ENCODE results near the gene PRMT2.

The PRMT2 gene

DNA sequence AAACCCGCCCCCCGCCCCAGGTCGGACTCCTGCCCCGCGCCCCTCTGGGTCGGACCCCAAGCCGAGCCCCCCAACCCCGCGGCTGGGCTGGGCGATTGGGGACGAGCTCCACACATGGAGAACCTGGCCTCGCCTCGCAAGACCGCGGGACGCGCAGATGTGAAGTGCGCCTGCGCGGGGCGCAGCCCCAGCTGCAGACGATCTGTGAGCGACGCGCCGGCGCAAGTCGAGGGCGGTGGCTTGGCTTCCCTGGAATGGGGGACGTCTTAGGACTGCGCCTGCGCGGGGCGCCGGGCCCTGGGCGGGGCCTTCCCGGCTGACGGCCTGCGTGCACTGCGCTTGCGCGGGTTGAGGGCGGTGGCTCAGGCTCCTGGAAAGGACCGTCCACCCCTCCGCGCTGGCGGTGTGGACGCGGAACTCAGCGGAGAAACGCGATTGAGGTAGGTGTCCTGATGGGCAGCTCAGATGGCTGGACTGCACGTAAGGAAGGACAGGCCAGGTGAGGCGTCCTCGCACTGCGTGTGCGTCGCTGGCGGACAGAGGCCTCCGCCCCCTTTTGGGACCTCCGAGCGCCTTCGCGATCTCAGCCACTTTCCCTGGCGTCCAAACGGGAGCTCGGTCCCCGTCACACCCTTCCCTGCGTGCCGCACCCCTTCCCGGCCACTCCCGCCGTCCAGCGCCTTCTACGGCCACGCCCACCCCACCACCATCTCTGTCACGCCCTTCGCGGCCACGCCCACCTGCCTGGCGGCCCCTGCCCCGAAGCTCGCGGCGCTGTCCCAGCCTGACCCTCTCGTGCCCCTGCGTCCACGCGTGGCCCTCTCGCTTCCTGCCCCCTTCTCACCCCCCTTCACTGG is at the start of gene PRMT2:
Gene PRMT2, plus strand, starts transcription at position 351 of the 857 bp plus-strand sequence. CDS start 1,278 bp downstream, outside the sequence.
- DNase-seq (ENCODE audit: low read depth in 2 of 2), result peak; percentile 93 to 95

DNA sequence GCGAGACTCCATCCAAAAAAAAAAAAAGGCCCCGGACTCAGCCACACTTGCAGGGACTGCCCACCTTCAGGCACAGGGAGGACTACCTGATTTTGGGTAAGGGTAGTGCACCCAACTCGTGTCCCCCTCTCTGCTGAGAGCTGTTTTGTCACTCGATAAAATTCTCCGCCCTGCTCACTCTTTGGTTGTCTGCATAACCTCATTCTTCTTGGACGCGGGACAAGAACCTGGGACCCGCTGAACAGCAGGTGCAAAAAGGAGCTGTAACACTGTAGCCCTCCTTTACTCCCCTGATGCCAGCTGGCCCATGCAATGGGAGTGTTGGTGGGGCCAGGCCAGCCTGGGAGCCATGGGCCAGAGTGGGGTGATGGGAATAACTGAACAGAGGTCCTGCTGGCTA is 41.2 kb upstream of the PRMT2 start:
- DNase-seq (ENCODE audit: low read depth in 2 of 2), result no peak

DNA sequence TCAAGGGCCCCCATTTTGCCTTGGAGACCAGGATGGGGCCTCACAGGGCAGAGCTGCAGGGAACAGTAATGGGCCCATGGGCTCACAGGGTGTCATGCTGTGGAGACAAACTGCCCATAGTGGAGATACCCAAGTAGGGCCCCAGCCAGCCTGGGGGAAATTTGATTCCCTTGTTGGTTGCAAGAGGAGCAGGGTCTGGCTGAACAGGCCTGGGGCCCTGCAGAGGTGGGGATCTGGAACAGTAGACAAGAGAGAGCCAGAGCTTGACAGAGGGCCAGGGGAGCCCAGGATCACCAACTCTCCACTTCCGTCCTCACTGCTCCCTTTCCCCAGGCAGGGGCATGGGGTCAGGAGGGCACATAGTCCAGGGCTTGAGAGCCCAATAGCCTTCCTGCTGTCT is 39.3 kb upstream of the PRMT2 start:
- DNase-seq (ENCODE audit: low read depth in 2 of 2), result no peak

DNA sequence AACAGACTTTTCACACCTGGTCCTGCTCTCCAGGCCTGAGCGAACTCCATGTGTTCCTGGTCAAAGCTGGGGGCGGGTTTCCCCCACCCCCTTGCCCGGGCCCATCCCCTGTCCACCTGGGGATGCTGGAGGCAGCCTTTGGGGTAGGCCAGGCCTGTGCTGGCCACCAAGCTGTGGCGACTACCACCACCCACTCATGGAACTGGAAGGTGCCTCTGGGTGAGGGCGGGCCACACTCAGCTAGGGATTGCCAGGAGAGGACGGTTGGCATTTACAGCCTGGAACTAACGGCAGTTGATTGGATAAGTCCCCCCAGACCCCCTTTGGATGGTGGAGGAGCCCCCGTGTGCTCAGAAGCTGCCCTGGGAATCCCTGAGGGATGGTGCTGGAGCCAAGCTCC is 38.4 kb upstream of the PRMT2 start:
- no peak for DNase-seq (ENCODE audit: low read depth in 2 of 2)

DNA sequence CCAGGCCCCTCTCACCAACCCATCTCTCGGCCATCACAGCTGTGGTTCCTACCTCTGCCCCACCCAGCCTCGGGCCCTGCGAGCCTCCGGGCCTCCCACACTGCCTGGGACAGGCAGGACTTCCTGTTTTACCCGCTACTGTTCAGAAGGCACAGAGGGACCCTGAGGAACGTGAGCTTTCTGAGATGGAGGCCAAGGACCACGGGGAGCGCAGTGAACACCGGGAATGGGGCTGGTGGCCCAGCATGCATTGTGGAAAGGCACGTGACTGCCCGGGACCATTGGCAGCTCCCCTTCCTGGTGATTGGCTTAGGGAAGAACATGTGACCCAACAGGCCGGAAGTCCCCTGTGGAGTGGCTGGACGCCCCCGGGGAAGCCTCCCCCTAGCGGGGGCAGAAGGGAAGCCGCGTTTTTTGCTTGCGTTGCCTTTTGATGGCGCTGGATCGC is 37.6 kb upstream of the PRMT2 start:
- no peak for DNase-seq (ENCODE audit: low read depth in 2 of 2)

DNA sequence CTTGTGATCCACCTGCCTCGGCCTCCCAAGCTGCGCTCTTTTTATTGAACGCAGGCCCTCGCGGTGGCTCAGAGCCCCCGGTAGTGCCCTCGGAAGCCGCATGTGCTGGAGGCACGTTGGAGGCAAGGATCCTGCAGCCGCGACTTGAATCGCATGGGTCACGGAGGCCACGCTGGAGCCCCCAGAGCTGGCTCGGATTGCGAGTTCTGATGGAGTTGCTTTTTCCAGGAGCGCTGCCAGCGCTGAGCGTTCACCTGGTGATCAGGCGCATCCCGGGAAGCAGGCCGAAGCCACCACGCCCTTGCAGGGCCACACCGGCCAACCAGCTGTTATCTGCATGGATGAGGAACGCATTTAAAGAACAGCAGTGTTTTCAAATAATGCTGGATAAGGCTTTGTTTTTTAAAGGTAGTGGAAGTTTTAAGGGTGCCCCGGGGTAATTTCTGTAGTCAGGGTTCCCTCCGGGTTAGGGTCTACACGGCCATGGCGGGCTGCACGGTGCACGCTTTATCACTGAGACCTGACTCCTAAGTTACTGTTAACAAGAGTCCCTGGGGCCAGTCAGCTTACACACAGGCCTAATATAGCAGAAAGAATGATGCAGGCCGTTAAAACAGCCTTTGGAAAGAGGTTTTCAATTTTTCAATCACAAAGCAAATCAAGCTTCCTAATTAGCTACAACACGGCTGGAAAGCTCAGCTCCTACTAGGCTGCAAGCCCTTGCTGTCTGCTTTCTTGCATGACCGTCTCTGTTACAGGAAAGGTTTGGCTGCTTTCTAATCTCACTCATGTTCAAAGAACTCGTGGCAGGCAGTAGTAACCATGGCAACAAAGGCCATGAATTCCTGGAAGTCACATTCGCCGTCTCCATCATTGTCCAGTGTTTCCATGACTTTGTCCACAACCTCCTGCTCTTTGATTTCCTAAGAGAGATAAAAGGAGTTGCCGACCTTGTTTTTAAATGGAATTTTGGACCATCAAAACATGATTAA is 36.6 kb upstream of the PRMT2 start:
- DNase-seq (ENCODE audit: low read depth in 2 of 2), result no peak

DNA sequence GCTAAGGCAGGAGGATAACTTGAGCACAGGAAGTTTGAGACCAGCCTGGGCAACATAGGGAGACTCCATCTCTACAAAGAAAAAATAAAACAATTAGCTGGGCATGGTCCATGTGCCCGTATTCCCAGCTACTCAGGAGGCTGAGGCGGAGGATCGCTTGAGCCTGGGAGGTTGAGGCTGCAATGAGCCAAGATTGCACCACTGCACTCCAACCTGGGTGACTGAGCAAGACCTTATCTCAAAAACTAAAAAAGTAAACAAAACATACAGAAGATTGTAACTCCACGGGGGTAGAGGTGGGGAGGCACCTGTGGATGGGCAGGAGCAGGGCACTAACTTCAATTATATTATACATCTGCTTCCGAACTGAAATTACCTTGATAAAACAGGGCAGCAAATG is 35.2 kb upstream of the PRMT2 start:
- DNase-seq (ENCODE audit: low read depth in 2 of 2), result no peak

DNA sequence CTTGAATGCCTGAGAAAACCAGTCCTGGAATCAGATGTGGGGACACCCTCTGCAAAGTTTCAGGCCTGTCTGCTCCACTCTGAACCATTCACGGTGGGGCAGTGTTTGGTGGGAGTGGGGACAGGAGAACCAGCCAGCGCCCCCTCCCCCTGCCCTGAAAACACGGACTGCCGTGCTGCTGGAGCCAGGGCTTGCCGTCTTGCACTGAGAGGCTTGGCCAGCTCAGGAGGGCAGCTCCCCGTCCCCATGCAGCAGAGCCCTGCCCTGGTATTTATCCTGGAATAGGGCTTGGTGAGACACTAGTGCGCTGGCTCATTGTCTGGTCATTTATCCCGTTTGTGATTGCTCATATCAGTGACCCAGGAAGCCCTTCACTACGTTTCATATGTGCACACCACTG is 34.5 kb upstream of the PRMT2 start:
- DNase-seq (ENCODE audit: low read depth in 2 of 2), result no peak

DNA sequence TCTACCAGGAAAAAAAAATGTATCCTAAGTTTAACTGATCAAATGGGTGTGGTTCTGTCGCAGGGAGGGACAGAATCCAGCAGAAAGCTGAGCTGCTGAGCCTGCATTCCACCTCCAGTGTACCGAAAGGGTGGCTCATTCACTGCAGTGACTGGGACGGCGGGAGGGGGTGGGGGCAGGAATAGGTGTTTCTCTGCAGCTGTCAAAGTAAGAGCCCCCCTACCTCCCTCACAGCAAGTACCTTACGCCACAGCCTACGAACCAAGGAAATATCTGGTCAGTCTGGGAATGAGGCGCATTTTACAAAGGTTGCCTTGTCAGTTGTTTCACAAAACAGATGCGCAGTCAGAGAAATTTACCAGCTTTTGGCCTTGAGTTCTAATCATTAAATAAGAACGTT is 32.2 kb upstream of the PRMT2 start:
- no peak for DNase-seq (ENCODE audit: low read depth in 2 of 2)

DNA sequence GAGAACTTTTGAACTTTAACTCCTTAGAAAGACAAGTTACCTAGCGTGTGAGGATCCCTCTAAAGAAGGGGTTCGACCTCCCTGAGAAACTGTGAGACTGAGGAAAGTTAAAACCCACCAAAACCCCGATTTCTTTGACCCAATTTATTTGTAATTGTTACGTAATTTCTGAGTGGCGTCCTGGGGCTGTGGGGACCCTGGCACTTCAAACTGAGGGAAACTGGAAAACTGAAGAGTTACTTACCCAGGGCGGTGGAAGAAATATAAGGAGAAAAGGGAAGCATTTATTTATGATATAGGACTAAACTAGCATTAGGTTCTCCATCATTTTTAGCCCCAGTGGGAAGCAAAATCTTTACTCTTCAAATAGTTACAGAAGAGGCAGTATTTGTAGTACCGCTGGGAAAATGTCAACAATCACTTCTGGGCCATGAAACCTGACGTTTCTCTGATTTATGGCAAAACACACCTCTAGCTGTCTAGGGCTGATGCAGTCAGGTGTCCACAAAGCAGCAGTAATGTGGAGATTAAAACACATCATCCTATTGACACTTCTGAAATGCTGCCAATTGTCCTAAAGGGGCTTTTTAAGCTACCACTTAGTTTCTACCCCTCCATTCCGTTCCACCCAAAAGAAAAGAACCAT is 31.0 kb upstream of the PRMT2 start:
- no peak for DNase-seq (ENCODE audit: low read depth in 2 of 2)

DNA sequence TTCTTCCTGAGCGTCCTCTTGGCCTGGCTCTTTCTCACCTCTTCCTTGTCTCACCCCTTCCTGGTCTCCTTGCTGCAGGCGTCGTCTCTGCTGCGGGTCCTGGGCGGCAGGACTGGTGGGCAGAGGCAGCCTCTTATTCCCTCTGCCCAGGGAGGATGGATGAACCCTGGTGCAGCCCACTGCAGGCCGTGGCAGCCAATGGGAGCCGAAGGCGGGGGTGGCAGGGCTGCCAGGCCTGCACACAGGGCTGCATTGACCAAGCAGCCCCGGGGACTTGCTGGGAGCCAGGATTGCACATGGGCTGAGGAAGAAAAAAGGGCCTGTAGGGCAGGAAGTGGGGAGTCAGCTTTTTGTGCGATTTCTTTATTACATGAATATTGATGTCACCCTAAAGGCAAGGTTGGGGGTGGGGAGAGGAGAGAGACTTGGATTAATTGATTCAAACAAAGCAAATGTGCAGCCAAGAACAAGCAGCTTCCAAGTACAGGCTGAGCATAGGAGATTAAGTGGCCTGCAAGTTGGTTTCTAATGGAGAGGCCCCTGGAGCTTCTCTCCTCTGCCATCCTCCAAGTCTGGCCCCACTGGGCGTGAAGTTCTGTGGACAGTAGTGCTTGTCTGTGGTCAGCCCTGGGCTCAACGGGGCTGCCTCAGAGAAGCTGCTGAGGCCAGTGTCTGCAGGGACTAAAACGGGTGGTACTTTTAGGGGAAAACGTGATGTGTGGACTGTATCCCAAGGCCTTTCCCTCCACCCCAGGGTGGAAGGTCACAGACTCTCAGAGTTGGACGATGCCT is 30.3 kb upstream of the PRMT2 start, which contains the start of gene S100B:
Gene S100B, minus strand, starts transcription at position 108 of the 792 bp plus-strand sequence. CDS start 2,667 bp downstream, outside the sequence.
- DNase-seq (ENCODE audit: low read depth in 2 of 2), result no peak

DNA sequence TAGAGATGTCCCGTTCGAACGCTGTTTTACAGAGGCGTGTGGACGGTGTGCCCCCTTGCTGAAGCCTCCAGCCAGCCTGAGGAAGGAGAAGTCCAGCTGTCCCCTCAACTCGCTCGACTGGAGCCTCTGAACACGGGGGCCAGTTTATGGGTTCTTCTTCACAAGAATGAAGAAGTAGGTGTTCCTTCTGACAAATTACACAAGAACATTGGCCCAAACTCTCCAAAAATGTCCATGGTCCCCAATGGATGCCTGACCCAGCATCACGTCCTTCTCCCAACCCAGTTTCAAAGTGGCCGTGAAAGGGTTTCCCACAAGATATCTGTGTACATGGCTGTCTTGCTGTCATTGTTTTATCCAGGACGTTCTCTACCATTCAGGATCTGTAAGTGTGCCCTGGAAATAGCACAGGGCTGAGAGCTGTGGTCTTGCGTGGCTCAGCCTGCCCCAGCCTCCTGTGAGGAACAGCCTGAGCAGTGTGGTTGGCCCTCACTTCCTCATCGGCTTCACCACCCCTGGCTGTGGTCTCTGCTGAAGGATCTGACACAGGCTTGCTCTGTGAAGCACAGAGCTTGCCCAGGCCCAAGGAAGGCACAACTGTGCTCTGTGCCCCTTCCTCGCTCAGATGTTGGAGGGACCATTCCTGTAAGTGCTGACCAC is 29.6 kb upstream of the PRMT2 start:
- peak; percentile 17 to 20 for DNase-seq (ENCODE audit: low read depth in 2 of 2)

DNA sequence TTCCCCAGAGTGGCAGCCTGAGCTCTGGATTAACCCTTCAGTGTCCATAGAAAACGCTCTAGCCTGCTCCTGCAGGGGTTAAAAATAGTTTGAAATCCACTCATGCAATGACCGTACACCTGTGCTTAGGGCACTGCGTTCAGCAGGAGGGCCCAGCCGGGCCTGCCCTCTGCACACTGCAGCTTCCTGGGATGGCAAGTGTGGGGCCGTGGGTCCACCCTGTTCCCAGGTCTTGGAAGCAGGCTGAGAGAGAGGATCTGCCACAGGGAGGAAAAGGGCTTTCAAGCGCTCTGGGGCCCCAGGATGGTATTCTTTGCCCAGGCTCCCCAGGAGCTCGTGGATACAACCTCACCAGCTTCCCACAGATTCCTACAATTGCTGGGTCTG is 29.1 kb upstream of the PRMT2 start:
- no peak for DNase-seq (ENCODE audit: low read depth in 2 of 2)

DNA sequence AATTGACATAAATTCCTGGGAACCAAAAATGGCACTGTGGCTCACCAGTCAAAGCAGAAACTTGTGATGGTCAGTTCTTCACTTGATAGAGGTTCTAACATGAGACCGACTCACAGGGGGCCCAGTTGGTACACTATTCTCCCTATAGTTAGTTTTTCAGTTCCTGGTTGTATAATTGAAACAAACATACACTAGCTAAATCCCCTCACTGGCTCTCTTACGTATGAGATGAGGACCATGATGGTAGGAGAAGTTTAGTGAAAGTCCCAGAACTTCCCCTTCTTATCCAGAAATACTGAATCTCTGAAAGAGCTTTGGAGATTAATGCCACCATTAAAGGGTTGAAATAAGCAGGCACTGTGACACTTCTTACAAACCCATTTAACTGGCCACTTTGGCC is 27.8 kb upstream of the PRMT2 start:
- DNase-seq (ENCODE audit: low read depth in 2 of 2), result no peak

DNA sequence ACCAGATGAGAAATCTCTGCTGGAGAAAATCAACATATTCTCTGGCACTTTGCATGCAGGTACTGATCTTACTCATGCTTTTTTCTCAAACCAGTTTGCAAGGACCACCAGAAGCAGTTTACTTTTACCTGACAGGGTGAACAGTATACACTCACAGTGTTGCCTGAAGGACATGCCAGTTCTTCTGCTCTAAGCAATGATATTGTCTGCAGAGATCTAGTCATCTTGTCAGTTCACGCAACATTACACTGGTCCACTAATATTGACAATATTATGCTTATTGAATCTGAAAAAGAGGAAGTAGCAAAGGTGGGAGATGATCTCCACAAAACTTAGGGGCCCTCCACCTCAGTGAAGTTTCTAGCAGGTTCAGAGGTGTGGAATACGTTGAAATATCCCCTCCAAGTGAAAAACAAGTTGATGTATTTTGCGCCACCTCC is 26.8 kb upstream of the PRMT2 start:
- no peak for DNase-seq (ENCODE audit: low read depth in 2 of 2)

DNA sequence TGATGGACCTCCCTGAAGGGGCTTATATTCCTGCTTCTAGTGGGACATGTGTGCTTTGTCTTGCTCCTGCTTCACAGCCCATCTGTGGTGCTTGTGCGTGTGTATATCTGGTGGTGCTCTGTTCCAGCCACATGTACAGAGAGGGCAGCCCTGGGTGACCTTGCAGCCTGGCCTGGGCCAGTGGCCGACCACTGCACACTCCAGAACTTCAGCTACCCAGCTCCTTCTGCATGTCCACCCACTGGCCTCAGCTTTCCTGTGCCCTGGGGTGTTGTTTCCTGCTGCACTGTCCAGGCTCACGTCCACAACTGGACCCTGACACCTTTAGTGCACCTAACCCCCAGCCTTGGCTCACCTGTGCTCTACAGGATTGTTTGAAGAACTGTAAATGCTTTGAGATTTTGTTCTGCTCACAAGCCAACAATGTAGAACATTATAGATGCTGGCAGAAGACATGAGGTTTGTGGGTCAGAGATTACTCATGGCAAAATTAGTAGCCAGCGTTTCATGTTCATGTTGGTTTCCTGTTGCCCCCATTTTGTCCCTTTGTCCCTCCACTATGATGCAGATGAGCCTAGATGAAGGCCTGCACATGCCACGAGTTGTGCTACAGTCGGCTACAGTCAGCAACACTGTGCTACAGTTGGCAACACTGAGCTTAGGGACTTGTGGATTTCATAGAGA is 25.3 kb upstream of the PRMT2 start:
- no peak for DNase-seq (ENCODE audit: low read depth in 2 of 2)

DNA sequence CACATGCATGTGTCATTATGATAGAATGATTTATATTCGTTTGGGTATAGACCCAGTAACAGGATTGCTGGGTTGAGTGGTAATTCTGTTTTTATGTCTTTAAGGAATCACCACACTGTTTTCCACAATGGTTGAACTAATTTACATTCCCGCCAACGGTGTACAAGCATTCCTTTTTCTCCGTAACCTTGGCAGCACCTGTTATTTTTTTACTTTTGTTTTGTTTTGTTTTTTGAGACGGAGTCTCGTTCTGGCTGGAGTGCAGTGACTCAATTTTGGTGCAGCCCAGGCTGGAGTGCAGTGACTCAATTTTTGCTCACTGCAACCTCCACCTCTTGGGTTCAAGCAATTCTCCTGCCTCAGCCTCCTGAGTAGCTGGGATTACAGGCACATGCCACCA is 22.1 kb upstream of the PRMT2 start:
- DNase-seq (ENCODE audit: low read depth in 2 of 2), result no peak

DNA sequence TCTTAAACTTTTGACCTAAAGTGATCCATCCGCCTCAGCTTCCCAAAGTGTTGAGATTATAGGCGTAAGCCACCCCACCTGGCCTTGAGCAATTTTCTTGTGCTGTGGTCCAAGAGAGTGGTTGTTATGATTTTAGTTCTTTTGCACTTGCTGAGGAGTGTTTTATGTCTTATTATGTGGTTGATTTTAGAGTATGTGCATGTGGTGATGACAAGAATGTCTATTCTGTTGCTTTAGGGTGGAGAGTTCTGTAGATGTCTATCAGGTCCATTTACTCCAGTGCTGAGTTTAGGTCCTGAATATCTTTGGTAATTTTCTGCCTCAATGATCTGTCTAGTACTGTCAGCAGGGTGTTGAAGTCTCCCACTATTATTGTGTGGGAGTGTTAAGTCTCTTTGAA is 19.4 kb upstream of the PRMT2 start:
- no peak for DNase-seq (ENCODE audit: low read depth in 2 of 2)

DNA sequence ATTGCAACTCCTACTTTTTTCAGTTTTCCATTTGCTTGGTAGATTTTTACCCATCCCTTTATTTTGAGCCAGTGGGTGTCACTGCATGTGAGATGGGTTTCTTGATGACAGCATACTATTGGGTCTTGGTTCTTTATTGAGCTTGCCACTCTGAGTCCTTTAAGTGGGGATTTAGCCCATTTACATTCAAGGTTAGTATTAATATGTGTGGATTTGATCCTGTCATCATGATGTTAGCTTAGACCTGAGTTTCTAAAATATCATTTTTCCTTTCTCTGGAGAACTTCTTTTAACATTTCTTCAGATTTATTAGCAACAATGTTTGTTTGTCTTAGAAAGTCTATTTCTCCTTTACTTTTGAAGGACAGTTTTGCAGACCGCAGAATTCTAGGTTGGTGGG is 18.8 kb upstream of the PRMT2 start:
- no peak for DNase-seq (ENCODE audit: low read depth in 2 of 2)
